HepG2 (cell line): ENCODE data around the gene GPR149. TPM values are rescaled to one million over a fixed set of nuclear protein-coding genes. Genes with fewer than 3 reads are reported as not detected.

Experiments used
- HDAC1 ChIP-seq: sonication (generic); formaldehyde crosslinking; IDR thresholded peaks from 2 replicates; pipeline ENCODE4 v1.5.1; 2020; ENCODE audit warnings: mild to moderate bottlenecking, missing genetic modification reagents
- HMG20B ChIP-seq: conservative IDR thresholded peaks from 2 replicates; pipeline ENCODE4 v1.6.1; 2016; ENCODE audit warnings: missing genetic modification reagents, missing compliant biosample characterization
- HOXA7 ChIP-seq: sonication (generic); formaldehyde crosslinking; IDR thresholded peaks from 2 replicates; pipeline ENCODE4 v1.8.1; 2022; ENCODE audit warnings: mild to moderate bottlenecking, missing genetic modification reagents, moderate library complexity
- KDM4B ChIP-seq: sonication (generic); formaldehyde crosslinking; IDR thresholded peaks from 2 replicates; pipeline ENCODE4 v1.4.0; 2020; ENCODE audit warnings: missing genetic modification reagents
- SRSF4 ChIP-seq: fragments of 200-400 bp; formaldehyde crosslinking; IDR thresholded peaks from one replicate; pipeline ENCODE4 v1.6.1; 2018; ENCODE audit warnings: mild to moderate bottlenecking, low read depth, low read length, moderate library complexity; ENCODE audit not compliant: poor library complexity, severe bottlenecking
- YY1 ChIP-seq: IDR thresholded peaks from 2 replicates; pipeline ENCODE4 v1.6.1; 2011; ENCODE audit warnings: low read length, low read depth, moderate library complexity, mild to moderate bottlenecking; ENCODE audit not compliant: insufficient read depth, insufficient replicate concordance
- ZNF274 ChIP-seq: sonication (generic); formaldehyde crosslinking; IDR thresholded peaks from 2 replicates; pipeline ENCODE4 v1.5.1; 2020; ENCODE audit warnings: mild to moderate bottlenecking, missing genetic modification reagents
- ZNF556 ChIP-seq: sonication (generic); formaldehyde crosslinking; IDR thresholded peaks from 2 replicates; pipeline ENCODE4 v1.4.0; 2020; ENCODE audit warnings: mild to moderate bottlenecking, missing genetic modification reagents, borderline replicate concordance
- polyA plus RNA-seq, 8 experiments: library from polyadenylated mRNA; depleted of rRNA in 3 of 8; stranded (reverse) in 7 of 8; unstranded in 1 of 8; fragments of >200 nt; fragmentation: Illumina TruSeq in 4 of 8; extraction: Trizol in 4 of 8; gene quantifications; 2 replicates each; pipeline versions ENCODE4 v1.2.1 to v1.2.3, GENCODE V29; 2011 to 2016; ENCODE audit warnings: low read depth in 4 of 8, missing spikeins in 1 of 8, mixed read lengths in 1 of 8; ENCODE audit not compliant: insufficient read depth in 1 of 8
- total RNA-seq, 5 experiments: library from RNA; depleted of rRNA; stranded (reverse); fragments of >200 nt; fragmentation: Illumina TruSeq; extraction: Trizol; gene quantifications; 2 replicates each; pipeline ENCODE4 v1.2.3, GENCODE V29; 2016; ENCODE audit warnings: low read depth in 1 of 5
- TF ChIP-seq, protein P1 (sequence below): IDR thresholded peaks from 2 replicates; pipeline ENCODE4 v1.6.1; 2012; ENCODE audit warnings: low read depth, low read length, improper control_type of control experiment
- TF ChIP-seq, protein P2 (sequence below): sonication (generic); formaldehyde crosslinking; conservative IDR thresholded peaks from 2 replicates; pipeline ENCODE4 v1.5.0; 2020; ENCODE audit warnings: missing genetic modification reagents
- TF ChIP-seq, protein P3 (sequence below), 2 experiments: fragments of 450-650 bp in 1 of 2; sonication (generic) in 1 of 2; formaldehyde crosslinking in 1 of 2; IDR thresholded peaks; 2 replicates each; pipeline versions ENCODE4 v1.6.1 to v1.8.0; 2016 to 2022; ENCODE audit warnings: antibody characterized with exemption in 1 of 2, mild to moderate bottlenecking in 1 of 2, missing genetic modification reagents in 1 of 2
- TF ChIP-seq, protein P4 (sequence below): sonication (generic); formaldehyde crosslinking; IDR thresholded peaks from 2 replicates; pipeline ENCODE4 v1.9.0; 2021; ENCODE audit warnings: missing genetic modification reagents, borderline replicate concordance

GPR149 gene
- total and polyA plus RNA-seq, 2 of the 13 experiments (the other 11 are each of a cell fraction or from before 2014, with no cell fraction given): not detected

DNA sequence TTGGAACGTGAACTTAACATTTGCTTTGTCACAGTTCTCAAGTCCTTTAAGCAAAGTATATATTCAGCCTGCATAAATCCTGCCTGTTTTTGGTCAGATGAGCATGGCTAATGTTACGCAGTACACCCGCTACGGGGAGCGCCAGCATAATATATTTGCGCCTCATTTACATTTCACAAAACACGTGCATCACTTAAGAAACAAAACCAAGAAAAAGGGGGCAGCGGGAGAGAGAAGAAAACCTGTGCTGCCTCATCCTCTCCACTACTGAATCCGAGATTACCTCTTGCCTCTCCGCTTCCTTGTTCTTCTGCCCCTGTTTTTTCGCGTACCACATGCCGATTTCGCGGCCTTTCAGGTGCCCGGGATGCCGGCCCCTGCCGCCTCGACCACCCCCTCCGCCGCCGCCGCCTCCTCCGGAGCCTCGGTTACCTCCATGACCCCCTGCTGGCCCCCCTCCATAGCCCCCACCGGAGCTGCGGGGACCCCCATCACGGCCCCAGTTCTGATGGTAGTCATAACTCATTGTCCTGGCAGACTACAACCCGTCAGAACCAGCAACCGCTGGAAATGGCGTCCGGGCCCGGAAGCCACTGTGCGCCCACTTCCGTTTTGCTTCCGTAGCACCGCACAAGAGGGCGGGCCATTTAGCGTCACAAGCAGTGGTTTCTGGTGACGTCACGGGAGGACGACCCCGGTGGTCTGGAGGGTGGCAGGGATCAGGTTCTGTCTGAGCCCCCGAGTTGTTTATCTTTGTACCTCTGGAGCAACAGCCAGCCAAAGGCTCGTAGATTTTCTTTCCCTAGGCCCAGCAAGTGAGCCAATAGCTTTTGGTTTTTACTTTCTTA, 105.9 kb downstream of the GPR149 start, which contains the start of gene DHX36 (continued):
- TF ChIP-seq, protein P1, sequence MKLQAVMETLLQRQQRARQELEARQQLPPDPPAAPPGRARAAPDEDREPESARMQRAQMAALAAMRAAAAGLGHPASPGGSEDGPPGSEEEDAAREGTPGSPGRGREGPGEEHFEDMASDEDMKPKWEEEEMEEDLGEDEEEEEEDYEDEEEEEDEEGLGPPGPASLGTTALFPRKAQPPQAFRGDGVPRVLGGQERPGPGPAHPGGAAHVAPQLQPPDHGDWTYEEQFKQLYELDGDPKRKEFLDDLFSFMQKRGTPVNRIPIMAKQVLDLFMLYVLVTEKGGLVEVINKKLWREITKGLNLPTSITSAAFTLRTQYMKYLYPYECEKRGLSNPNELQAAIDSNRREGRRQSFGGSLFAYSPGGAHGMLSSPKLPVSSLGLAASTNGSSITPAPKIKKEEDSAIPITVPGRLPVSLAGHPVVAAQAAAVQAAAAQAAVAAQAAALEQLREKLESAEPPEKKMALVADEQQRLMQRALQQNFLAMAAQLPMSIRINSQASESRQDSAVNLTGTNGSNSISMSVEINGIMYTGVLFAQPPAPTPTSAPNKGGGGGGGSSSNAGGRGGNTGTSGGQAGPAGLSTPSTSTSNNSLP: no peak
- TF ChIP-seq SRSF4 (no peak), YY1 (peak; percentile 96), HMG20B (0 out of 2 replicates have a peak, but pooled peaks have one; percentile 36), HDAC1 (CRISPR knock-in tag) (no peak; the same call in none of the 2 replicates), ZNF556 (CRISPR knock-in tag) (peak; percentile 67; the same call in 1 of the 2 replicates), KDM4B (CRISPR knock-in tag) (peak; percentile 92), ZNF274 (CRISPR knock-in tag) (0 out of 2 replicates have a peak, but pooled peaks have one; percentile 49), HOXA7 (CRISPR knock-in tag) (no peak)
- TF ChIP-seq, protein P2, sequence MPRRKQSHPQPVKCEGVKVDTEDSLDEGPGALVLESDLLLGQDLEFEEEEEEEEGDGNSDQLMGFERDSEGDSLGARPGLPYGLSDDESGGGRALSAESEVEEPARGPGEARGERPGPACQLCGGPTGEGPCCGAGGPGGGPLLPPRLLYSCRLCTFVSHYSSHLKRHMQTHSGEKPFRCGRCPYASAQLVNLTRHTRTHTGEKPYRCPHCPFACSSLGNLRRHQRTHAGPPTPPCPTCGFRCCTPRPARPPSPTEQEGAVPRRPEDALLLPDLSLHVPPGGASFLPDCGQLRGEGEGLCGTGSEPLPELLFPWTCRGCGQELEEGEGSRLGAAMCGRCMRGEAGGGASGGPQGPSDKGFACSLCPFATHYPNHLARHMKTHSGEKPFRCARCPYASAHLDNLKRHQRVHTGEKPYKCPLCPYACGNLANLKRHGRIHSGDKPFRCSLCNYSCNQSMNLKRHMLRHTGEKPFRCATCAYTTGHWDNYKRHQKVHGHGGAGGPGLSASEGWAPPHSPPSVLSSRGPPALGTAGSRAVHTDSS: no peak
- TF ChIP-seq, protein P3, sequence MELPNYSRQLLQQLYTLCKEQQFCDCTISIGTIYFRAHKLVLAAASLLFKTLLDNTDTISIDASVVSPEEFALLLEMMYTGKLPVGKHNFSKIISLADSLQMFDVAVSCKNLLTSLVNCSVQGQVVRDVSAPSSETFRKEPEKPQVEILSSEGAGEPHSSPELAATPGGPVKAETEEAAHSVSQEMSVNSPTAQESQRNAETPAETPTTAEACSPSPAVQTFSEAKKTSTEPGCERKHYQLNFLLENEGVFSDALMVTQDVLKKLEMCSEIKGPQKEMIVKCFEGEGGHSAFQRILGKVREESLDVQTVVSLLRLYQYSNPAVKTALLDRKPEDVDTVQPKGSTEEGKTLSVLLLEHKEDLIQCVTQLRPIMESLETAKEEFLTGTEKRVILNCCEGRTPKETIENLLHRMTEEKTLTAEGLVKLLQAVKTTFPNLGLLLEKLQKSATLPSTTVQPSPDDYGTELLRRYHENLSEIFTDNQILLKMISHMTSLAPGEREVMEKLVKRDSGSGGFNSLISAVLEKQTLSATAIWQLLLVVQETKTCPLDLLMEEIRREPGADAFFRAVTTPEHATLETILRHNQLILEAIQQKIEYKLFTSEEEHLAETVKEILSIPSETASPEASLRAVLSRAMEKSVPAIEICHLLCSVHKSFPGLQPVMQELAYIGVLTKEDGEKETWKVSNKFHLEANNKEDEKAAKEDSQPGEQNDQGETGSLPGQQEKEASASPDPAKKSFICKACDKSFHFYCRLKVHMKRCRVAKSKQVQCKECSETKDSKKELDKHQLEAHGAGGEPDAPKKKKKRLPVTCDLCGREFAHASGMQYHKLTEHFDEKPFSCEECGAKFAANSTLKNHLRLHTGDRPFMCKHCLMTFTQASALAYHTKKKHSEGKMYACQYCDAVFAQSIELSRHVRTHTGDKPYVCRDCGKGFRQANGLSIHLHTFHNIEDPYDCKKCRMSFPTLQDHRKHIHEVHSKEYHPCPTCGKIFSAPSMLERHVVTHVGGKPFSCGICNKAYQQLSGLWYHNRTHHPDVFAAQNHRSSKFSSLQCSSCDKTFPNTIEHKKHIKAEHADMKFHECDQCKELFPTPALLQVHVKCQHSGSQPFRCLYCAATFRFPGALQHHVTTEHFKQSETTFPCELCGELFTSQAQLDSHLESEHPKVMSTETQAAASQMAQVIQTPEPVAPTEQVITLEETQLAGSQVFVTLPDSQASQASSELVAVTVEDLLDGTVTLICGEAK (IDR thresholded peaks at IDR 0.05): peak; percentile 64
- TF ChIP-seq, protein P3 (CRISPR knock-in tag; IDR thresholded peaks at IDR 0.05): peak; percentile 48; the same call in 1 of the 2 replicates
- TF ChIP-seq, protein P4, sequence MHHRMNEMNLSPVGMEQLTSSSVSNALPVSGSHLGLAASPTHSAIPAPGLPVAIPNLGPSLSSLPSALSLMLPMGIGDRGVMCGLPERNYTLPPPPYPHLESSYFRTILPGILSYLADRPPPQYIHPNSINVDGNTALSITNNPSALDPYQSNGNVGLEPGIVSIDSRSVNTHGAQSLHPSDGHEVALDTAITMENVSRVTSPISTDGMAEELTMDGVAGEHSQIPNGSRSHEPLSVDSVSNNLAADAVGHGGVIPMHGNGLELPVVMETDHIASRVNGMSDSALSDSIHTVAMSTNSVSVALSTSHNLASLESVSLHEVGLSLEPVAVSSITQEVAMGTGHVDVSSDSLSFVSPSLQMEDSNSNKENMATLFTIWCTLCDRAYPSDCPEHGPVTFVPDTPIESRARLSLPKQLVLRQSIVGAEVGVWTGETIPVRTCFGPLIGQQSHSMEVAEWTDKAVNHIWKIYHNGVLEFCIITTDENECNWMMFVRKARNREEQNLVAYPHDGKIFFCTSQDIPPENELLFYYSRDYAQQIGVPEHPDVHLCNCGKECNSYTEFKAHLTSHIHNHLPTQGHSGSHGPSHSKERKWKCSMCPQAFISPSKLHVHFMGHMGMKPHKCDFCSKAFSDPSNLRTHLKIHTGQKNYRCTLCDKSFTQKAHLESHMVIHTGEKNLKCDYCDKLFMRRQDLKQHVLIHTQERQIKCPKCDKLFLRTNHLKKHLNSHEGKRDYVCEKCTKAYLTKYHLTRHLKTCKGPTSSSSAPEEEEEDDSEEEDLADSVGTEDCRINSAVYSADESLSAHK (CRISPR knock-in tag): no peak
